Subcutaneous adipose tissue (tissue), 4 donors: ENCODE data around the gene MRPL50. TPM values are rescaled to one million over a fixed set of nuclear protein-coding genes. Genes with fewer than 3 reads are reported as not detected.
"Not testable (repeated sequence)": the region's sequence is repeated elsewhere in the genome, so short reads cannot be mapped to it uniquely, and the experiment has no call there.

Experiments used
- CTCF ChIP-seq: fragments of 450-650 bp; IDR thresholded peaks from one replicate; pipeline ENCODE4 v1.5.1; 2016; ENCODE audit warnings: low read depth, mild to moderate bottlenecking, control low read depth, antibody characterized with exemption, moderate library complexity
- total RNA-seq, 4 donors: library from RNA; depleted of rRNA; stranded (reverse); fragments of >200 nt; gene quantifications; one replicate each; pipeline ENCODE4 v1.1.0, GENCODE V29; 2016

MRPL50 gene
- total RNA-seq, 4 donors from 2014 or later: 7.3 to 17.9 (median 8.1) TPM

- TF ChIP-seq CTCF: no peak
These were observed 10.4 kb downstream of the MRPL50 start for GRCh38 chr9:101387871-101388506.

- TF ChIP-seq CTCF: not testable (repeated sequence)
These were observed 13.4 kb downstream of the MRPL50 start, which contains the start of gene BAAT for GRCh38 chr9:101384873-101385536. BAAT (minus strand) TSS chr9:101385006; CDS start chr9:101371404, 13,602 bp downstream.

GRCh38 chr9:101383361-101383760, 15.1 kb downstream of the MRPL50 start:
- no peak for TF ChIP-seq CTCF

- no peak for TF ChIP-seq CTCF
These were observed 16.5 kb downstream of the MRPL50 start for GRCh38 chr9:101381833-101382342.

GRCh38 chr9:101381118-101381517, 17.3 kb downstream of the MRPL50 start:
- TF ChIP-seq CTCF: no peak

- TF ChIP-seq CTCF: no peak
These were observed 18.1 kb downstream of the MRPL50 start for GRCh38 chr9:101380295-101380694.

GRCh38 chr9:101376111-101376848, 22.1 kb downstream of the MRPL50 start:
- no peak for TF ChIP-seq CTCF
